COLO668 (cell line): Measurements from ENCODE around the gene NACA.

ENCODE experiments used
- DNase-seq: peaks from one replicate; lab custom pipeline; 2025; ENCODE audit not compliant: unreplicated experiment; lab: John Stamatoyannopoulos, UW

Gene NACA

GRCh38 chr12:56688129-56688845, 36.8 kb downstream of the NACA start, which contains the start of gene PTGES3:
PTGES3 (minus strand) TSS chr12:56688284; CDS start chr12:56687999, 285 bp downstream.
- peak; percentile 96 for DNase-seq

GRCh38 chr12:56687223-56688128, 37.6 kb downstream of the NACA start:
- DNase-seq = peak; percentile 63

GRCh38 chr12:56684745-56685359, 40.2 kb downstream of the NACA start:
- no peak for DNase-seq

GRCh38 chr12:56682323-56682722, 42.8 kb downstream of the NACA start:
- DNase-seq = no peak

GRCh38 chr12:56679883-56680575, 45.1 kb downstream of the NACA start:
- no peak for DNase-seq

GRCh38 chr12:56678852-56679251, 46.2 kb downstream of the NACA start:
- no peak for DNase-seq

- no peak for DNase-seq
Measured at GRCh38 chr12:56677680-56678079, 47.4 kb downstream of the NACA start.

- no peak for DNase-seq
Measured at GRCh38 chr12:56676851-56677580, 48.1 kb downstream of the NACA start.

GRCh38 chr12:56671608-56672007, 53.5 kb downstream of the NACA start:
- DNase-seq = no peak

GRCh38 chr12:56670836-56671235, 54.3 kb downstream of the NACA start:
- DNase-seq = no peak

- no peak for DNase-seq
Measured at GRCh38 chr12:56668197-56668457, 57.0 kb downstream of the NACA start.
